PC-3 (cell line): ENCODE measurements around the gene EFNA5. TPM values are rescaled to one million over a fixed set of nuclear protein-coding genes. Genes with fewer than 3 reads are reported as not detected.

Experiments used
- ATAC-seq: fragments of 200-7000 bp; cut with Tn5 transposase; 2 replicates; pipeline ENCODE4 v1.9.1; 2020; ENCODE audit warnings: mild to moderate bottlenecking, moderate library complexity
- BruUV-seq: library from RNA; stranded (reverse); fragments of 400-500 nt; replicated peaks from 2 replicates; lab custom pipeline; 2021; lab: Mats Ljungman, UMichigan
- CTCF ChIA-PET: fragments of 300-600 bp; sonication (Branson Sonifier 250); formaldehyde crosslinking; loops from one replicate; lab custom pipeline; 2022; ENCODE audit warnings: antibody characterized with exemption; lab: Charles Lee
- POLR2A ChIA-PET: fragments of 300-600 bp; sonication (Branson Sonifier 250); formaldehyde crosslinking; loops from one replicate; lab custom pipeline; 2022; ENCODE audit warnings: antibody characterized with exemption; ENCODE audit not compliant: unreplicated experiment; lab: Charles Lee
- DNase-seq: peaks from one replicate; pipeline ENCODE4 v3.0.0-alpha.2; 2015
- H2AFZ ChIP-seq: fragments of 300-600 bp; sonication (generic); 2 replicates; pipeline ENCODE4 v1.6.0; 2016; ENCODE audit warnings: antibody characterized with exemption, low read length
- H3F3A ChIP-seq: fragments of 300-600 bp; sonication (generic); one replicate; pipeline ENCODE4 v1.6.0; 2017; ENCODE audit warnings: antibody characterized with exemption, low read length, control low read depth, mild to moderate bottlenecking; ENCODE audit not compliant: unreplicated experiment
- H3K27ac ChIP-seq: fragments of 300-600 bp; sonication (generic); 2 replicates; pipeline ENCODE4 v1.5.1; 2016; ENCODE audit warnings: mild to moderate bottlenecking, low read length
- H3K27me3 ChIP-seq: fragments of 300-600 bp; sonication (generic); 2 replicates; pipeline ENCODE4 v1.6.1; 2016; ENCODE audit warnings: low read length, mixed read lengths
- H3K36me3 ChIP-seq: fragments of 300-600 bp; sonication (generic); 2 replicates; pipeline ENCODE4 v1.6.1; 2016; ENCODE audit warnings: low read depth, mixed run types, low read length, mixed read lengths
- H3K4me1 ChIP-seq: fragments of 300-600 bp; sonication (generic); 2 replicates; pipeline ENCODE4 v1.5.1; 2016; ENCODE audit warnings: low read length; ENCODE audit not compliant: insufficient read depth
- H3K4me2 ChIP-seq: fragments of 300-600 bp; sonication (generic); 2 replicates; pipeline ENCODE4 v1.6.0; 2016; ENCODE audit warnings: low read length
- H3K4me3 ChIP-seq: fragments of 300-600 bp; sonication (generic); 2 replicates; pipeline ENCODE4 v1.5.1; 2016; ENCODE audit warnings: mild to moderate bottlenecking, low read length, mixed read lengths
- H3K79me2 ChIP-seq: fragments of 300-600 bp; sonication (generic); 2 replicates; pipeline ENCODE4 v1.6.1; 2017; ENCODE audit warnings: low read length, mixed read lengths
- H3K9ac ChIP-seq: fragments of 300-600 bp; sonication (generic); 2 replicates; pipeline ENCODE4 v1.6.0; 2016; ENCODE audit warnings: mild to moderate bottlenecking, low read length
- H3K9me2 ChIP-seq: fragments of 300-600 bp; sonication (generic); replicated peaks from 2 replicates; pipeline ENCODE4 v1.6.1; 2016; ENCODE audit warnings: mixed run types, low read length, mixed read lengths
- H3K9me3 ChIP-seq: fragments of 300-600 bp; sonication (generic); 2 replicates; pipeline ENCODE4 v1.6.1; 2016; ENCODE audit warnings: low read length, mixed read lengths
- H4K20me1 ChIP-seq: fragments of 300-600 bp; sonication (generic); 2 replicates; pipeline ENCODE4 v1.6.1; 2016; ENCODE audit warnings: low read length, mixed read lengths
- CTCF ChIP-seq: fragments of 300-600 bp; sonication (generic); conservative IDR thresholded peaks from 2 replicates; pipeline ENCODE4 v1.5.1; 2017; ENCODE audit warnings: antibody characterized with exemption, low read depth, mild to moderate bottlenecking, low read length
- EZH2 ChIP-seq: fragments of 300-600 bp; sonication (generic); IDR thresholded peaks from one replicate; pipeline ENCODE4 v1.6.1; 2017; ENCODE audit warnings: antibody characterized with exemption, mild to moderate bottlenecking, low read length; ENCODE audit not compliant: unreplicated experiment
- EZH2phosphoT487 ChIP-seq: fragments of 300-600 bp; sonication (generic); IDR thresholded peaks from 2 replicates; pipeline ENCODE4 v1.6.1; 2018; ENCODE audit warnings: mild to moderate bottlenecking, antibody characterized with exemption, low read length, borderline replicate concordance
- intact Hi-C: fragments of 100-400 bp; cut with micrococcal nuclease; formaldehyde crosslinking; loops from 2 replicates; pipeline ENCODE4 v1.9.0; 2023
- total RNA-seq: library from RNA; depleted of rRNA; stranded (reverse); fragments of >200 nt; gene quantifications from 2 replicates; pipeline ENCODE4 v1.2.3, GENCODE V29; 2014

EFNA5 gene
- total RNA-seq, 1 experiment from 2014 or later: 5.4 TPM

GRCh38 chr5:107529618-107530017 lies 141.1 kb downstream of the EFNA5 start:
- Histone ChIP-seq H3K4me3 (no peak overlapping the region), H4K20me1 (no peaks in the 10 kb centered on the region), H3K27ac (no peak overlapping the region), H3K79me2 (0 out of 2 replicates have a peak, but pooled peaks cover 14% of the 10 kb centered on the region), H3F3A (no peaks in the 10 kb centered on the region), H3K9me2 (no peaks in the 10 kb centered on the region), H3K4me2 (no peak overlapping the region), H2AFZ (no peak overlapping the region), H3K27me3 (no peaks in the 10 kb centered on the region), H3K9me3 (no peaks in the 10 kb centered on the region), H3K9ac (no peak overlapping the region), H3K36me3 (no peaks in the 10 kb centered on the region), H3K4me1 (peaks cover 10% of the 10 kb centered on the region)
- intact Hi-C loops: no loop called here
- DNase-seq (no peak), ATAC-seq (no peak)
- CTCF ChIA-PET: no interaction called here
- TF ChIP-seq EZH2phosphoT487 (no peak), CTCF (no peak), EZH2 (no peak)
- POLR2A ChIA-PET: no interaction called here
- no TSS peak for BruUV-seq

GRCh38 chr5:107526270-107526937 lies 144.3 kb downstream of the EFNA5 start:
- H3K4me3 ChIP-seq: no peak overlapping the region
- H3K27ac ChIP-seq: no peak overlapping the region
- H4K20me1 ChIP-seq: no peaks in the 10 kb centered on the region
- no peaks in the 10 kb centered on the region for H3K9me2 ChIP-seq
- intact Hi-C loops: no loop called here
- no TSS peak for BruUV-seq
- no peak overlapping the region for H2AFZ ChIP-seq
- ATAC-seq (no peak), DNase-seq (no peak)
- no peaks in the 10 kb centered on the region for H3F3A ChIP-seq
- peaks cover 31% of the 10 kb centered on the region for H3K4me1 ChIP-seq
- H3K36me3 ChIP-seq: no peaks in the 10 kb centered on the region
- H3K27me3 ChIP-seq: no peaks in the 10 kb centered on the region
- no peaks in the 10 kb centered on the region for H3K9me3 ChIP-seq
- no peak for TF ChIP-seq EZH2
- no peak for TF ChIP-seq EZH2phosphoT487
- no peak for TF ChIP-seq CTCF
- no peak overlapping the region for H3K9ac ChIP-seq
- no peak overlapping the region for H3K4me2 ChIP-seq
- POLR2A ChIA-PET: no interaction called here
- H3K79me2 ChIP-seq: peaks cover 17% of the 10 kb centered on the region; the same call in 1 of the 2 replicates
- CTCF ChIA-PET: no interaction called here

- POLR2A ChIA-PET: no interaction called here
- intact Hi-C loops: loop anchor here (5.0 kb wide), 3 partner anchors 47 to 148 kb away; partner anchors contain the start of gene EFNA5
- no peaks in the 10 kb centered on the region for H3F3A ChIP-seq
- H3K27ac ChIP-seq: peak overlapping the region; percentile 92
- TF ChIP-seq CTCF (no peak), EZH2phosphoT487 (no peak), EZH2 (no peak)
- ATAC-seq: peak; percentile 34
- peak overlapping the region; percentile 83 for H3K4me2 ChIP-seq
- H2AFZ ChIP-seq: no peak overlapping the region
- peak overlapping the region; percentile 59 for H3K4me3 ChIP-seq
- H3K4me1 ChIP-seq: peaks cover 50% of the 10 kb centered on the region
- no peaks in the 10 kb centered on the region for H3K27me3 ChIP-seq
- peak; percentile 64 for DNase-seq
- H3K9me2 ChIP-seq: no peaks in the 10 kb centered on the region
- H4K20me1 ChIP-seq: no peaks in the 10 kb centered on the region
- peaks cover 28% of the 10 kb centered on the region for H3K79me2 ChIP-seq
- BruUV-seq: no TSS peak
- CTCF ChIA-PET: interaction anchor here (1.0 kb wide), 1 partner anchor 48 kb away, joined by 3 read pairs; no protein-coding TSS in a partner anchor
- H3K36me3 ChIP-seq: no peaks in the 10 kb centered on the region
- peak overlapping the region; percentile 47 for H3K9ac ChIP-seq
- H3K9me3 ChIP-seq: no peaks in the 10 kb centered on the region
These were observed 146.6 kb downstream of the EFNA5 start for GRCh38 chr5:107524111-107524510.
